ENCODE results near the gene TREH.

Gene TREH

GRCh38 chr11:118650366-118650765, 29.1 kb downstream of the TREH start:
- Mint-ChIP-seq H3K36me3 (no peaks in the 10 kb centered on the region), H3K4me3 (no peak overlapping the region), H3K27me3 (no peaks in the 10 kb centered on the region), H3K4me1 (peaks cover 8% of the 10 kb centered on the region), H3K27ac (no peak overlapping the region), H3K9me3 (no peaks in the 10 kb centered on the region)
- ATAC-seq = no peak

- H3K27ac Mint-ChIP-seq = no peak overlapping the region
- ATAC-seq = no peak
- peaks cover 3% of the 10 kb centered on the region for H3K27me3 Mint-ChIP-seq
- peaks cover 8% of the 10 kb centered on the region for H3K4me1 Mint-ChIP-seq
- no peaks in the 10 kb centered on the region for H3K36me3 Mint-ChIP-seq
- H3K9me3 Mint-ChIP-seq = no peaks in the 10 kb centered on the region
- H3K4me3 Mint-ChIP-seq = no peak overlapping the region
Measured at GRCh38 chr11:118649941-118650340, 29.5 kb downstream of the TREH start.

GRCh38 chr11:118648291-118648690, 31.2 kb downstream of the TREH start:
- Mint-ChIP-seq H3K36me3 (no peaks in the 10 kb centered on the region), H3K4me1 (peaks cover 8% of the 10 kb centered on the region), H3K9me3 (no peaks in the 10 kb centered on the region), H3K27ac (no peak overlapping the region), H3K27me3 (peaks cover 11% of the 10 kb centered on the region), H3K4me3 (no peak overlapping the region)
- no peak for ATAC-seq

- Mint-ChIP-seq H3K4me3 (no peak overlapping the region), H3K27me3 (peaks cover 11% of the 10 kb centered on the region), H3K27ac (no peak overlapping the region), H3K36me3 (no peaks in the 10 kb centered on the region), H3K4me1 (no peaks in the 10 kb centered on the region), H3K9me3 (no peaks in the 10 kb centered on the region)
- ATAC-seq = no peak
Measured at GRCh38 chr11:118646393-118646792, 33.1 kb downstream of the TREH start.

- peak; percentile 44 for ATAC-seq
- no peaks in the 10 kb centered on the region for H3K4me1 Mint-ChIP-seq
- H3K36me3 Mint-ChIP-seq = no peaks in the 10 kb centered on the region
- no peak overlapping the region for H3K27ac Mint-ChIP-seq
- peaks cover 11% of the 10 kb centered on the region for H3K27me3 Mint-ChIP-seq
- H3K9me3 Mint-ChIP-seq = no peaks in the 10 kb centered on the region
- H3K4me3 Mint-ChIP-seq = no peak overlapping the region
Measured at GRCh38 chr11:118645066-118645715, 34.3 kb downstream of the TREH start.

- Mint-ChIP-seq H3K4me1 (no peaks in the 10 kb centered on the region), H3K4me3 (no peak overlapping the region), H3K27me3 (peaks cover 11% of the 10 kb centered on the region), H3K36me3 (no peaks in the 10 kb centered on the region), H3K9me3 (no peaks in the 10 kb centered on the region), H3K27ac (no peak overlapping the region)
- no peak for ATAC-seq
Measured at GRCh38 chr11:118644496-118644895, 35.0 kb downstream of the TREH start.

GRCh38 chr11:118643995-118644345, 35.5 kb downstream of the TREH start:
- H3K27me3 Mint-ChIP-seq = peaks cover 11% of the 10 kb centered on the region
- no peak overlapping the region for H3K27ac Mint-ChIP-seq
- H3K4me1 Mint-ChIP-seq = no peaks in the 10 kb centered on the region
- no peaks in the 10 kb centered on the region for H3K9me3 Mint-ChIP-seq
- no peak overlapping the region for H3K4me3 Mint-ChIP-seq
- H3K36me3 Mint-ChIP-seq = no peaks in the 10 kb centered on the region
- ATAC-seq = no peak

GRCh38 chr11:118643142-118643994, 36.1 kb downstream of the TREH start:
- no peaks in the 10 kb centered on the region for H3K9me3 Mint-ChIP-seq
- ATAC-seq = no peak
- no peaks in the 10 kb centered on the region for H3K4me1 Mint-ChIP-seq
- H3K27me3 Mint-ChIP-seq = peaks cover 11% of the 10 kb centered on the region
- H3K27ac Mint-ChIP-seq = no peak overlapping the region
- no peak overlapping the region for H3K4me3 Mint-ChIP-seq
- no peaks in the 10 kb centered on the region for H3K36me3 Mint-ChIP-seq

GRCh38 chr11:118641397-118642019, 37.9 kb downstream of the TREH start:
- Mint-ChIP-seq H3K9me3 (no peaks in the 10 kb centered on the region), H3K27me3 (peaks cover 11% of the 10 kb centered on the region), H3K36me3 (no peaks in the 10 kb centered on the region), H3K4me1 (no peaks in the 10 kb centered on the region), H3K27ac (no peak overlapping the region), H3K4me3 (no peak overlapping the region)
- no peak for ATAC-seq

GRCh38 chr11:118640332-118641154, 38.9 kb downstream of the TREH start:
- Mint-ChIP-seq H3K36me3 (no peaks in the 10 kb centered on the region), H3K4me3 (no peak overlapping the region), H3K9me3 (no peaks in the 10 kb centered on the region), H3K27me3 (peaks cover 11% of the 10 kb centered on the region), H3K4me1 (no peaks in the 10 kb centered on the region), H3K27ac (no peak overlapping the region)
- no peak for ATAC-seq

- ATAC-seq = no peak
- no peak overlapping the region for H3K27ac Mint-ChIP-seq
- no peaks in the 10 kb centered on the region for H3K4me1 Mint-ChIP-seq
- no peaks in the 10 kb centered on the region for H3K36me3 Mint-ChIP-seq
- H3K9me3 Mint-ChIP-seq = no peaks in the 10 kb centered on the region
- H3K27me3 Mint-ChIP-seq = peaks cover 7% of the 10 kb centered on the region
- H3K4me3 Mint-ChIP-seq = no peak overlapping the region
Measured at GRCh38 chr11:118639899-118640298, 39.6 kb downstream of the TREH start.

- no peak for ATAC-seq
- Mint-ChIP-seq H3K9me3 (no peaks in the 10 kb centered on the region), H3K4me1 (no peaks in the 10 kb centered on the region), H3K36me3 (no peaks in the 10 kb centered on the region), H3K27me3 (peaks cover 7% of the 10 kb centered on the region), H3K4me3 (no peak overlapping the region), H3K27ac (no peak overlapping the region)
Measured at GRCh38 chr11:118638726-118639125, 40.7 kb downstream of the TREH start.

GRCh38 chr11:118636569-118637290, 42.7 kb downstream of the TREH start:
- no peaks in the 10 kb centered on the region for H3K4me1 Mint-ChIP-seq
- peaks cover 18% of the 10 kb centered on the region for H3K27me3 Mint-ChIP-seq
- ATAC-seq = no peak
- no peaks in the 10 kb centered on the region for H3K9me3 Mint-ChIP-seq
- no peak overlapping the region for H3K4me3 Mint-ChIP-seq
- no peaks in the 10 kb centered on the region for H3K36me3 Mint-ChIP-seq
- H3K27ac Mint-ChIP-seq = no peak overlapping the region

- Mint-ChIP-seq H3K4me1 (no peaks in the 10 kb centered on the region), H3K4me3 (no peak overlapping the region)
- no peak for ATAC-seq
Measured at GRCh38 chr11:118635642-118636041, 43.8 kb downstream of the TREH start.

GRCh38 chr11:118635237-118635591, 44.2 kb downstream of the TREH start:
- no peak for ATAC-seq
- no peak overlapping the region for H3K27ac Mint-ChIP-seq
- H3K27me3 Mint-ChIP-seq = peaks cover 25% of the 10 kb centered on the region
- no peaks in the 10 kb centered on the region for H3K36me3 Mint-ChIP-seq
- no peaks in the 10 kb centered on the region for H3K9me3 Mint-ChIP-seq
- no peak overlapping the region for H3K4me3 Mint-ChIP-seq
- H3K4me1 Mint-ChIP-seq = no peaks in the 10 kb centered on the region

More at GRCh38 chr11:118635642-118636041, 43.8 kb downstream of the TREH start:
- H3K9me3 Mint-ChIP-seq = no peaks in the 10 kb centered on the region
- H3K27ac Mint-ChIP-seq = no peak overlapping the region
- H3K27me3 Mint-ChIP-seq = peaks cover 25% of the 10 kb centered on the region
- no peaks in the 10 kb centered on the region for H3K36me3 Mint-ChIP-seq
